Measurements from ENCODE around the gene CDK5RAP3.
A peak's percentile ranks its signal among the peaks of the same experiment; 100 is the strongest.
"Not testable (repeated sequence)": the region's sequence is repeated elsewhere in the genome, so short reads cannot be mapped to it uniquely, and the experiment has no call there.

The CDK5RAP3 gene, protein sequence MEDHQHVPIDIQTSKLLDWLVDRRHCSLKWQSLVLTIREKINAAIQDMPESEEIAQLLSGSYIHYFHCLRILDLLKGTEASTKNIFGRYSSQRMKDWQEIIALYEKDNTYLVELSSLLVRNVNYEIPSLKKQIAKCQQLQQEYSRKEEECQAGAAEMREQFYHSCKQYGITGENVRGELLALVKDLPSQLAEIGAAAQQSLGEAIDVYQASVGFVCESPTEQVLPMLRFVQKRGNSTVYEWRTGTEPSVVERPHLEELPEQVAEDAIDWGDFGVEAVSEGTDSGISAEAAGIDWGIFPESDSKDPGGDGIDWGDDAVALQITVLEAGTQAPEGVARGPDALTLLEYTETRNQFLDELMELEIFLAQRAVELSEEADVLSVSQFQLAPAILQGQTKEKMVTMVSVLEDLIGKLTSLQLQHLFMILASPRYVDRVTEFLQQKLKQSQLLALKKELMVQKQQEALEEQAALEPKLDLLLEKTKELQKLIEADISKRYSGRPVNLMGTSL

GRCh38 chr17:47970725-47971499, at the start of gene CDK5RAP3:
CDK5RAP3 (plus strand) TSS chr17:47971113; CDS start chr17:47971147, 34 bp downstream.
- peak within 1 kb of the TSS; percentile 88 for H2AFZ ChIP-seq (ENCODE audit: low read length, unreplicated experiment)
- peaks cover 26% of the 10 kb centered on the region for H3K4me1 ChIP-seq (ENCODE audit: control insufficient read depth, insufficient read depth, low read length, unreplicated experiment)
- no peaks in the 10 kb centered on the region for H3K27me3 ChIP-seq (ENCODE audit: insufficient read depth, low read length)
- H3K79me2 ChIP-seq (ENCODE audit: control insufficient read depth, insufficient read depth, low read length, unreplicated experiment) = peaks cover 16% of the 10 kb centered on the region
- H3K27ac ChIP-seq (ENCODE audit: low read depth, low read length) = peak within 1 kb of the TSS; percentile 46
- H3K36me3 ChIP-seq (ENCODE audit: insufficient read depth, low read length) = no peaks in the 10 kb centered on the region
- H3K4me3 ChIP-seq (ENCODE audit: low read depth, low read length) = peak within 1 kb of the TSS; percentile 99

DNA sequence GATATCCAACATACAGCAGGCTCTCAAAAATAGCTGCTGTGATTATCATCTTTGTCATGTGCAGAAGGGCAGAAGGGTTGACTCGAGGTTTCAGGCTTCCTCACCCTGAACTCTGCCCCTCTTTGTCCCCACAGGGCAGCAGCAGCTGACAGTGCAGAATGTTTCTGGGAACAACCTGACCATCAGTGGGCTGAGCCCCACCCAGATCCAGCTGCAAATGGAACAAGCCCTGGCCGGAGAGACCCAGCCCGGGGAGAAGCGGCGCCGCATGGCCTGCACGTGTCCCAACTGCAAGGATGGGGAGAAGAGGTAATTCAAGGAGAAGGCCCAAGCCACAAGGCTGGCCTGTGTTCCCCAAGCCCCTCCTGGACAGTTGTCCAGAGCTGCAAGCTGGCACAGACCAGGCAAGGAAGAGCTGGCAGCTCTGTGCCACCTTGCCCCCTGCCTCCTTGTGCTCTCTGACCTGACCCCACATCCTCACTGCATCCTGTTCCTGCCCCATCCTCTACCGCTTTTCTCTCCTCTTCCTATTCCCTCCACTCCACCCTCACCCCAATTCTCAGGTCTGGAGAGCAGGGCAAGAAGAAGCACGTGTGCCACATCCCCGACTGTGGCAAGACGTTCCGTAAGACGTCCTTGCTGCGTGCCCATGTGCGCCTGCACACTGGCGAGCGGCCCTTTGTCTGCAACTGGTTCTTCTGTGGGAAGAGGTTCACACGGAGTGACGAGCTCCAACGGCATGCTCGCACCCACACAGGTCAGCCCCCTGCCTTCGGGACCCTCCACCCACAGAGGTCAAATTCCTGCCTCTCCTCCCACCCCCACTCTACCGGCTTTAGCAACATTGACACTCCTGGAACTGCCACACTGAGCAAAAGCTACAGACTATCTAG, 45.9 kb upstream of the CDK5RAP3 start:
- Histone ChIP-seq H2AFZ (ENCODE audit: low read length, unreplicated experiment) (no peak overlapping the region), H3K36me3 (ENCODE audit: insufficient read depth, low read length) (peaks cover 3% of the 10 kb centered on the region; the same call in 1 of the 2 replicates), H3K27me3 (ENCODE audit: insufficient read depth, low read length) (no peaks in the 10 kb centered on the region), H3K4me3 (ENCODE audit: low read depth, low read length) (no peak overlapping the region), H3K27ac (ENCODE audit: low read depth, low read length) (no peak overlapping the region), H3K79me2 (ENCODE audit: control insufficient read depth, insufficient read depth, low read length, unreplicated experiment) (no peaks in the 10 kb centered on the region), H3K4me1 (ENCODE audit: control insufficient read depth, insufficient read depth, low read length, unreplicated experiment) (no peaks in the 10 kb centered on the region)

GRCh38 chr17:47925678-47925988, 45.3 kb upstream of the CDK5RAP3 start:
- Histone ChIP-seq H3K4me3 (ENCODE audit: low read depth, low read length) (no peak overlapping the region), H3K27me3 (ENCODE audit: insufficient read depth, low read length) (no peaks in the 10 kb centered on the region), H3K79me2 (ENCODE audit: control insufficient read depth, insufficient read depth, low read length, unreplicated experiment) (no peaks in the 10 kb centered on the region), H3K27ac (ENCODE audit: low read depth, low read length) (no peak overlapping the region), H3K4me1 (ENCODE audit: control insufficient read depth, insufficient read depth, low read length, unreplicated experiment) (no peaks in the 10 kb centered on the region), H2AFZ (ENCODE audit: low read length, unreplicated experiment) (no peak overlapping the region), H3K36me3 (ENCODE audit: insufficient read depth, low read length) (peaks cover 3% of the 10 kb centered on the region; the same call in 1 of the 2 replicates)

DNA sequence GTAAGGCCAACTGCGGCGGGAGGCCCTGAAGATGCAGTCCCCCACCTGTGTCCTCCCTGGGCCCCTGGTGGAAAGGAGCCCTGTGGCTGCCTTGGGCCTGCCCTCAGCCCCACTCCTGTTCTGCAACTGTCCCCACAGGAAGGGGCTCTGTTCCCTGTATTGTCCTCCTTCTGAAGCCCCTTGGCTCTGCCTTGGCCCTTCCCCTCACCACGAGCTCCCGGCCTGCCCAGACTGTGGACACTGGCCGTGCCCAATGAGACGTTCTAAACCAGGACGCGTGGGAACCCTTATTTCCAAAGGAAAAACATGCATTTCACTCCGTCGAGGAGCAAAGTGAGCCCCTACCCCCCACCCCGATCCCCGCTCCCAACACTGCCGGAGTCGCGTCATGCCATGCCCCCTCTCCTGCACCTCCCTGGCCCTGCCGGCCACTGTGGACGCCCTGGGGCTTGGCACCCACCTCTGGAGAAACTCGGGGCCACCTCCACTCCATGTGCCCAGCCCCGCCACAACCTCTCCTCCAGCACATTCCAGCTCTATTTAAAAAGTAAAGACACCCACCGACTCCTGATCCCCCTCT, 43.0 kb upstream of the CDK5RAP3 start:
- H3K27ac ChIP-seq (ENCODE audit: low read depth, low read length) = no peak overlapping the region
- H3K4me3 ChIP-seq (ENCODE audit: low read depth, low read length) = no peak overlapping the region
- H3K4me1 ChIP-seq (ENCODE audit: control insufficient read depth, insufficient read depth, low read length, unreplicated experiment) = peaks cover 8% of the 10 kb centered on the region
- peaks cover 3% of the 10 kb centered on the region; the same call in 1 of the 2 replicates for H3K36me3 ChIP-seq (ENCODE audit: insufficient read depth, low read length)
- no peaks in the 10 kb centered on the region for H3K79me2 ChIP-seq (ENCODE audit: control insufficient read depth, insufficient read depth, low read length, unreplicated experiment)
- H3K27me3 ChIP-seq (ENCODE audit: insufficient read depth, low read length) = no peaks in the 10 kb centered on the region
- H2AFZ ChIP-seq (ENCODE audit: low read length, unreplicated experiment) = no peak overlapping the region

GRCh38 chr17:47928415-47928814, 42.5 kb upstream of the CDK5RAP3 start:
- Histone ChIP-seq H3K79me2 (ENCODE audit: control insufficient read depth, insufficient read depth, low read length, unreplicated experiment) (no peaks in the 10 kb centered on the region), H3K27me3 (ENCODE audit: insufficient read depth, low read length) (no peaks in the 10 kb centered on the region), H3K4me3 (ENCODE audit: low read depth, low read length) (no peak overlapping the region), H3K27ac (ENCODE audit: low read depth, low read length) (no peak overlapping the region), H2AFZ (ENCODE audit: low read length, unreplicated experiment) (no peak overlapping the region), H3K36me3 (ENCODE audit: insufficient read depth, low read length) (peaks cover under 1% of the 10 kb centered on the region; the same call in 1 of the 2 replicates), H3K4me1 (ENCODE audit: control insufficient read depth, insufficient read depth, low read length, unreplicated experiment) (peaks cover 8% of the 10 kb centered on the region)

- Histone ChIP-seq H3K36me3 (ENCODE audit: insufficient read depth, low read length) (no peaks in the 10 kb centered on the region), H3K27ac (ENCODE audit: low read depth, low read length) (no peak overlapping the region), H3K4me3 (ENCODE audit: low read depth, low read length) (no peak overlapping the region), H3K79me2 (ENCODE audit: control insufficient read depth, insufficient read depth, low read length, unreplicated experiment) (no peaks in the 10 kb centered on the region), H3K27me3 (ENCODE audit: insufficient read depth, low read length) (no peaks in the 10 kb centered on the region), H2AFZ (ENCODE audit: low read length, unreplicated experiment) (no peak overlapping the region), H3K4me1 (ENCODE audit: control insufficient read depth, insufficient read depth, low read length, unreplicated experiment) (peaks cover 9% of the 10 kb centered on the region)
Measured at GRCh38 chr17:47929218-47930000, 41.5 kb upstream of the CDK5RAP3 start.

GRCh38 chr17:47931848-47932247, 39.1 kb upstream of the CDK5RAP3 start:
- Histone ChIP-seq H3K4me3 (ENCODE audit: low read depth, low read length) (no peak overlapping the region), H3K36me3 (ENCODE audit: insufficient read depth, low read length) (no peaks in the 10 kb centered on the region), H3K79me2 (ENCODE audit: control insufficient read depth, insufficient read depth, low read length, unreplicated experiment) (peaks cover 8% of the 10 kb centered on the region), H3K27ac (ENCODE audit: low read depth, low read length) (no peak overlapping the region), H3K4me1 (ENCODE audit: control insufficient read depth, insufficient read depth, low read length, unreplicated experiment) (peaks cover 33% of the 10 kb centered on the region), H3K27me3 (ENCODE audit: insufficient read depth, low read length) (no peaks in the 10 kb centered on the region), H2AFZ (ENCODE audit: low read length, unreplicated experiment) (no peak overlapping the region)

GRCh38 chr17:47934856-47935255, 36.1 kb upstream of the CDK5RAP3 start:
- Histone ChIP-seq H3K27me3 (ENCODE audit: insufficient read depth, low read length) (no peaks in the 10 kb centered on the region), H2AFZ (ENCODE audit: low read length, unreplicated experiment) (no peak overlapping the region), H3K27ac (ENCODE audit: low read depth, low read length) (no peak overlapping the region), H3K4me1 (ENCODE audit: control insufficient read depth, insufficient read depth, low read length, unreplicated experiment) (peaks cover 35% of the 10 kb centered on the region), H3K79me2 (ENCODE audit: control insufficient read depth, insufficient read depth, low read length, unreplicated experiment) (peaks cover 9% of the 10 kb centered on the region), H3K36me3 (ENCODE audit: insufficient read depth, low read length) (no peaks in the 10 kb centered on the region), H3K4me3 (ENCODE audit: low read depth, low read length) (no peak overlapping the region)

GRCh38 chr17:47935468-47935867, 35.4 kb upstream of the CDK5RAP3 start:
- not testable (repeated sequence) for H2AFZ ChIP-seq (ENCODE audit: low read length, unreplicated experiment); H3K79me2 ChIP-seq (ENCODE audit: control insufficient read depth, insufficient read depth, low read length, unreplicated experiment); H3K36me3 ChIP-seq (ENCODE audit: insufficient read depth, low read length); H3K27ac ChIP-seq (ENCODE audit: low read depth, low read length); H3K4me3 ChIP-seq (ENCODE audit: low read depth, low read length); H3K27me3 ChIP-seq (ENCODE audit: insufficient read depth, low read length)
- H3K4me1 ChIP-seq (ENCODE audit: control insufficient read depth, insufficient read depth, low read length, unreplicated experiment) = peaks cover 35% of the 10 kb centered on the region

All from ACC112 (cell line).